Astrocyte (in vitro differentiated cells and primary cell): ENCODE results near the gene DMRT2.

Experiments used
- CTCF ChIP-seq: IDR thresholded peaks from 2 replicates; pipeline ENCODE4 v1.5.1; 2011; ENCODE audit warnings: low read depth, mild to moderate bottlenecking, inconsistent platforms, low read length, moderate library complexity; ENCODE audit not compliant: insufficient read depth
- EZH2 ChIP-seq: IDR thresholded peaks from 2 replicates; pipeline ENCODE4 v1.6.1; 2012; ENCODE audit warnings: mild to moderate bottlenecking, low read length, inconsistent platforms; ENCODE audit not compliant: insufficient read depth

- TF ChIP-seq CTCF (no peak), EZH2 (no peak)
These were observed 48.4 kb downstream of the DMRT2 start for GRCh38 chr9:1098551-1098950.
